Naive thymus-derived CD4-positive, alpha-beta T cell (primary cell): ENCODE data around the gene COL6A1. TPM values are rescaled to one million over a fixed set of nuclear protein-coding genes. Genes with fewer than 3 reads are reported as not detected.
A peak's percentile ranks its signal among the peaks of the same experiment; 100 is the strongest.

Experiments
- ATAC-seq: fragments of 150-1000 bp; cut with Tn5 transposase; 2 replicates; pipeline ENCODE4 v1.10.0; 2021; ENCODE audit warnings: mild to moderate bottlenecking, moderate library complexity
- CTCF ChIA-PET: fragments of 350-600 bp; sonication (Branson Sonifier 250); formaldehyde crosslinking; loops from one replicate; lab custom pipeline; 2021; ENCODE audit warnings: antibody characterized with exemption; lab: Charles Lee
- POLR2A ChIA-PET: fragments of 350-600 bp; sonication (Branson Sonifier 250); formaldehyde crosslinking; loops from one replicate; lab custom pipeline; 2021; ENCODE audit warnings: antibody characterized with exemption, inconsistent platforms; lab: Charles Lee
- DNase-seq, 9 donors: peaks; one replicate each; pipeline versions ENCODE4 v3.0.0 to v3.0.0-alpha.2; 2020 to 2022; ENCODE audit warnings: mixed read lengths in 1 of 9
- H3K27ac ChIP-seq: one replicate; pipeline ENCODE4 v1.7.0; 2013; ENCODE audit warnings: mild to moderate bottlenecking, low read depth, low read length, moderate library complexity
- H3K27me3 ChIP-seq, 2 donors: one replicate each; pipeline ENCODE4 v1.7.0; 2013; ENCODE audit warnings: low read length in 2 of 2, mild to moderate bottlenecking in 2 of 2, moderate library complexity in 2 of 2; ENCODE audit not compliant: control insufficient read depth in 2 of 2, insufficient read depth in 2 of 2
- H3K36me3 ChIP-seq, 3 experiments: 1 replicate in 2 of 3; 2 replicates in 1 of 3; pipeline ENCODE4 v1.7.0; 2013; ENCODE audit warnings: low read length in 3 of 3, mild to moderate bottlenecking in 3 of 3, moderate library complexity in 1 of 3; ENCODE audit not compliant: insufficient read depth in 3 of 3, control insufficient read depth in 2 of 3
- H3K4me1 ChIP-seq, 2 donors: one replicate each; pipeline ENCODE4 v1.7.0; 2013; ENCODE audit warnings: low read length in 2 of 2, mild to moderate bottlenecking in 2 of 2, moderate library complexity in 1 of 2; ENCODE audit not compliant: control insufficient read depth in 2 of 2, insufficient read depth in 2 of 2
- H3K4me3 ChIP-seq: 2 replicates; pipeline ENCODE4 v1.7.0; 2013; ENCODE audit warnings: mild to moderate bottlenecking, low read length
- H3K9me3 ChIP-seq, 3 experiments: 1 replicate in 2 of 3; 2 replicates in 1 of 3; pipeline ENCODE4 v1.7.0; 2013; ENCODE audit warnings: low read length in 3 of 3; ENCODE audit not compliant: control insufficient read depth in 2 of 3
- H3K27ac Mint-ChIP-seq, 9 donors: one replicate each; pipeline ENCODE4 v1.8.0; 2020 to 2022; ENCODE audit warnings: mixed read lengths in 9 of 9, mild to moderate bottlenecking in 8 of 9, moderate library complexity in 5 of 9, inconsistent platforms in 2 of 9
- H3K27me3 Mint-ChIP-seq, 5 donors: one replicate each; pipeline ENCODE4 v1.8.0; 2021 to 2022; ENCODE audit warnings: mixed read lengths in 5 of 5, mild to moderate bottlenecking in 1 of 5
- H3K36me3 Mint-ChIP-seq, 5 donors: one replicate each; pipeline ENCODE4 v1.8.0; 2020 to 2022; ENCODE audit warnings: mixed read lengths in 5 of 5, mild to moderate bottlenecking in 3 of 5, inconsistent platforms in 1 of 5
- H3K4me1 Mint-ChIP-seq, 7 donors: one replicate each; pipeline ENCODE4 v1.8.0; 2020 to 2022; ENCODE audit warnings: mixed read lengths in 7 of 7, mild to moderate bottlenecking in 3 of 7, inconsistent platforms in 1 of 7
- H3K4me3 Mint-ChIP-seq, 10 donors: one replicate each; pipeline ENCODE4 v1.8.0; 2020 to 2022; ENCODE audit warnings: mild to moderate bottlenecking in 10 of 10, mixed read lengths in 10 of 10, moderate library complexity in 6 of 10, inconsistent platforms in 2 of 10
- H3K9me3 Mint-ChIP-seq, 11 donors: one replicate each; pipeline ENCODE4 v1.8.0; 2020 to 2022; ENCODE audit warnings: mixed read lengths in 11 of 11, mild to moderate bottlenecking in 4 of 11, inconsistent platforms in 1 of 11, moderate library complexity in 1 of 11
- intact Hi-C, 2 donors: fragments of 100-400 bp; cut with micrococcal nuclease; formaldehyde crosslinking; loops; one replicate each; pipeline ENCODE4 v1.15.1; 2023
- polyA plus RNA-seq, 2 donors: library from polyadenylated mRNA; unstranded; fragments of 300-500 nt; fragmentation: Illumina TruSeq; gene quantifications; one replicate each; pipeline ENCODE4 v1.2.3, GENCODE V29; 2021
- total RNA-seq, 6 experiments: library from RNA in 5 of 6; stranded (reverse) in 5 of 6; gene quantifications; 1 replicate in 5 of 6; 2 replicates in 1 of 6; pipeline ENCODE4 v1.2.3 and lab custom pipeline; 2021 to 2026

The COL6A1 gene
- total and polyA plus RNA-seq, 7 experiments from 2014 or later: 0.22 to 17.1 (median 6.0) TPM

GRCh38 chr21:45979141-45979631 lies 2.4 kb upstream of the COL6A1 start:
- H3K36me3 Mint-ChIP-seq: no peaks in the 10 kb centered on the region
- H3K4me3 Mint-ChIP-seq: no peak overlapping the region
- CTCF ChIA-PET: no interaction called here
- H3K4me1 Mint-ChIP-seq: peaks cover 1 to 36% (median 14%) of the 10 kb centered on the region in 7 donors
- peak overlapping the region in 1 of 9 donors; percentile 31 for H3K27ac Mint-ChIP-seq
- peaks cover 0 to 43% (median 7%) of the 10 kb centered on the region in 5 donors for H3K27me3 Mint-ChIP-seq
- no peak overlapping the region for H3K27ac ChIP-seq
- H3K9me3 Mint-ChIP-seq: no peaks in the 10 kb centered on the region
- peaks cover 16 to 18% of the 10 kb centered on the region in 2 donors for H3K4me1 ChIP-seq
- no peak for ATAC-seq
- H3K4me3 ChIP-seq: no peak overlapping the region
- no peaks in the 10 kb centered on the region for H3K36me3 ChIP-seq
- H3K9me3 ChIP-seq: no peaks in the 10 kb centered on the region
- DNase-seq: no peak
- H3K27me3 ChIP-seq: peaks cover 0 to 14% of the 10 kb centered on the region in 2 donors
- intact Hi-C loops: loop anchor here (10.0 kb wide), 3 partner anchors 116 to 334 kb away; partner anchors contain the start of genes COL6A2 (in 1 of the 2), MCM3AP (in 1 of the 2), PCBP3 (in 1 of the 2) and YBEY (in 1 of the 2)
- POLR2A ChIA-PET: no interaction called here

- Histone ChIP-seq H3K27me3 (peaks cover 0 to 10% of the 10 kb centered on the region in 2 donors), H3K9me3 (no peaks in the 10 kb centered on the region), H3K27ac (no peak overlapping the region), H3K36me3 (no peaks in the 10 kb centered on the region), H3K4me3 (no peak overlapping the region), H3K4me1 (peaks cover 11 to 13% of the 10 kb centered on the region in 2 donors)
- ChIA-PET POLR2A (no interaction called here), CTCF (no interaction called here)
- DNase-seq (peak in 1 of 9 donors; percentile 19), ATAC-seq (no peak)
- peak overlapping the region in 1 of 9 donors; percentile 31 for H3K27ac Mint-ChIP-seq
- peak overlapping the region in 3 of 10 donors; percentile 6 to 41 (median 38) for H3K4me3 Mint-ChIP-seq
- H3K4me1 Mint-ChIP-seq: peaks cover 6 to 31% (median 12%) of the 10 kb centered on the region in 7 donors
- H3K36me3 Mint-ChIP-seq: peaks cover 0 to 3% (median 0%) of the 10 kb centered on the region in 5 donors
- intact Hi-C loops: loop anchor here (5.0 to 10.0 kb wide), 4 partner anchors 115 to 337 kb away; partner anchors contain the start of genes PCBP3 (in 2 of the 2), COL6A2 (in 1 of the 2), MCM3AP (in 1 of the 2) and YBEY (in 1 of the 2)
- H3K9me3 Mint-ChIP-seq: no peaks in the 10 kb centered on the region
- peaks cover 0 to 39% (median 7%) of the 10 kb centered on the region in 5 donors for H3K27me3 Mint-ChIP-seq
These were observed 1.9 kb upstream of the COL6A1 start for GRCh38 chr21:45979651-45980050.

- H3K36me3 ChIP-seq: no peaks in the 10 kb centered on the region
- peaks cover 0 to 2% (median 0%) of the 10 kb centered on the region in 11 donors for H3K9me3 Mint-ChIP-seq
- no peak overlapping the region for H3K4me3 Mint-ChIP-seq
- ChIA-PET POLR2A (no interaction called here), CTCF (no interaction called here)
- peaks cover 6 to 7% of the 10 kb centered on the region in 2 donors for H3K4me1 ChIP-seq
- H3K9me3 ChIP-seq: no peaks in the 10 kb centered on the region
- H3K27ac Mint-ChIP-seq: no peak overlapping the region
- DNase-seq (no peak), ATAC-seq (no peak)
- peaks cover 0 to 10% (median 0%) of the 10 kb centered on the region in 5 donors for H3K36me3 Mint-ChIP-seq
- peaks cover 0 to 13% of the 10 kb centered on the region in 2 donors for H3K27me3 ChIP-seq
- H3K27ac ChIP-seq: no peak overlapping the region
- peaks cover 4 to 26% (median 12%) of the 10 kb centered on the region in 7 donors for H3K4me1 Mint-ChIP-seq
- intact Hi-C loops: loop anchor here in 1 of 2 donors (5.0 kb wide), 1 partner anchor 338 kb away; the partner anchor contains the start of gene PCBP3
- H3K4me3 ChIP-seq: no peak overlapping the region
- peaks cover 0 to 33% (median 6%) of the 10 kb centered on the region in 5 donors for H3K27me3 Mint-ChIP-seq
These were observed 1.3 kb upstream of the COL6A1 start for GRCh38 chr21:45980271-45980670.

- H3K9me3 Mint-ChIP-seq: peaks cover 0 to 2% (median 0%) of the 10 kb centered on the region in 11 donors
- H3K27me3 ChIP-seq: peaks cover 0 to 13% of the 10 kb centered on the region in 2 donors
These were observed 873 bp upstream of the COL6A1 start for GRCh38 chr21:45980697-45981096.

GRCh38 chr21:45982092-45982757 lies 655 bp downstream of the COL6A1 start:
- Histone ChIP-seq H3K27ac (no peak overlapping the region), H3K4me1 (peaks cover 6 to 7% of the 10 kb centered on the region in 2 donors), H3K4me3 (peak overlapping the region; percentile 30), H3K9me3 (no peaks in the 10 kb centered on the region), H3K27me3 (peaks cover 0 to 13% of the 10 kb centered on the region in 2 donors), H3K36me3 (no peaks in the 10 kb centered on the region)
- ChIA-PET POLR2A (no interaction called here), CTCF (no interaction called here)
- ATAC-seq (peak; percentile 8), DNase-seq (no peak)
- Mint-ChIP-seq H3K4me1 (peaks cover 0 to 16% (median 11%) of the 10 kb centered on the region in 7 donors), H3K27me3 (peaks cover 0 to 17% (median 0%) of the 10 kb centered on the region in 5 donors), H3K9me3 (peaks cover 0 to 2% (median 0%) of the 10 kb centered on the region in 11 donors), H3K4me3 (peak overlapping the region; percentile 44 to 76 (median 66)), H3K27ac (no peak overlapping the region), H3K36me3 (peaks cover 0 to 11% (median 0%) of the 10 kb centered on the region in 5 donors)
- intact Hi-C loops: loop anchor here in 1 of 2 donors (5.0 kb wide), 1 partner anchor 340 kb away; the partner anchor contains the start of gene PCBP3

More at GRCh38 chr21:45980697-45981096, 873 bp upstream of the COL6A1 start:
- Mint-ChIP-seq H3K4me3 (no peak overlapping the region), H3K36me3 (peaks cover 0 to 11% (median 0%) of the 10 kb centered on the region in 5 donors), H3K27me3 (peaks cover 0 to 29% (median 4%) of the 10 kb centered on the region in 5 donors), H3K4me1 (peaks cover 4 to 22% (median 12%) of the 10 kb centered on the region in 7 donors), H3K27ac (no peak overlapping the region)
- intact Hi-C loops: loop anchor here (1.0 to 5.0 kb wide), 2 partner anchors 7 to 338 kb away; partner anchors contain the start of gene PCBP3 (in 1 of the 2)
- ChIA-PET CTCF (no interaction called here), POLR2A (no interaction called here)
- H3K36me3 ChIP-seq: no peaks in the 10 kb centered on the region
- H3K9me3 ChIP-seq: no peaks in the 10 kb centered on the region
- ATAC-seq (no peak), DNase-seq (no peak)
- peak overlapping the region; percentile 15 for H3K27ac ChIP-seq
- peaks cover 6 to 7% of the 10 kb centered on the region in 2 donors for H3K4me1 ChIP-seq
- peak overlapping the region; percentile 52 for H3K4me3 ChIP-seq

- Mint-ChIP-seq H3K4me1 (peaks cover 0 to 16% (median 11%) of the 10 kb centered on the region in 7 donors), H3K36me3 (peaks cover 0 to 11% (median 0%) of the 10 kb centered on the region in 5 donors), H3K9me3 (peaks cover 0 to 2% (median 0%) of the 10 kb centered on the region in 11 donors), H3K27me3 (peaks cover 0 to 14% (median 0%) of the 10 kb centered on the region in 5 donors), H3K4me3 (peak overlapping the region; percentile 44 to 76 (median 66)), H3K27ac (peak overlapping the region in 1 of 9 donors; percentile 20)
- Histone ChIP-seq H3K4me1 (peaks cover 6 to 7% of the 10 kb centered on the region in 2 donors), H3K9me3 (no peaks in the 10 kb centered on the region), H3K36me3 (no peaks in the 10 kb centered on the region), H3K27me3 (peaks cover 0 to 13% of the 10 kb centered on the region in 2 donors), H3K4me3 (no peak overlapping the region), H3K27ac (no peak overlapping the region)
- POLR2A ChIA-PET: no interaction called here
- ATAC-seq (no peak), DNase-seq (peak in 1 of 9 donors; percentile 6)
- intact Hi-C loops: loop anchor here in 1 of 2 donors (5.0 kb wide), 1 partner anchor 341 kb away; the partner anchor contains the start of gene PCBP3
- CTCF ChIA-PET: no interaction called here
These were observed 1.4 kb downstream of the COL6A1 start for GRCh38 chr21:45982758-45983648.
